Stimulated activated memory B cell treated with anti-CD40 and anti-IgM and Interleukin-4, amounts not matched to agents 10 μg/mL and 1 μg/mL and 100 μg/mL, for 72 hours (primary cell): ENCODE data around the gene ACTR5.
A peak's percentile ranks its signal among the peaks of the same experiment; 100 is the strongest.

Experiments used
- ATAC-seq: fragments of 150-1000 bp; cut with Tn5 transposase; 2 replicates; pipeline ENCODE4 v1.10.0; 2021
- H3K27ac Mint-ChIP-seq: one replicate; pipeline ENCODE4 v1.8.0; 2022; ENCODE audit warnings: mild to moderate bottlenecking, mixed read lengths
- H3K27me3 Mint-ChIP-seq: one replicate; pipeline ENCODE4 v1.8.0; 2022; ENCODE audit warnings: mixed read lengths
- H3K36me3 Mint-ChIP-seq: one replicate; pipeline ENCODE4 v1.8.0; 2022; ENCODE audit warnings: mixed read lengths
- H3K4me1 Mint-ChIP-seq: one replicate; pipeline ENCODE4 v1.8.0; 2022; ENCODE audit warnings: mixed read lengths
- H3K4me3 Mint-ChIP-seq: one replicate; pipeline ENCODE4 v1.8.0; 2022; ENCODE audit warnings: mild to moderate bottlenecking, moderate library complexity, mixed read lengths
- H3K9me3 Mint-ChIP-seq: one replicate; pipeline ENCODE4 v1.8.0; 2022; ENCODE audit warnings: mixed read lengths

The ACTR5 gene

GRCh38 chr20:38747495-38748096 is 664 bp upstream of the ACTR5 start:
- Mint-ChIP-seq H3K9me3 (no peaks in the 10 kb centered on the region), H3K36me3 (peaks cover 10% of the 10 kb centered on the region), H3K27me3 (peaks cover 12% of the 10 kb centered on the region), H3K4me1 (peaks cover 28% of the 10 kb centered on the region), H3K27ac (peak overlapping the region; percentile 91), H3K4me3 (peak overlapping the region; percentile 86)
- no peak for ATAC-seq

GRCh38 chr20:38748861-38749149 is 545 bp downstream of the ACTR5 start:
- no peaks in the 10 kb centered on the region for H3K9me3 Mint-ChIP-seq
- peaks cover 28% of the 10 kb centered on the region for H3K4me1 Mint-ChIP-seq
- H3K27ac Mint-ChIP-seq = peak overlapping the region; percentile 91
- H3K27me3 Mint-ChIP-seq = no peaks in the 10 kb centered on the region
- peak overlapping the region; percentile 86 for H3K4me3 Mint-ChIP-seq
- peaks cover 16% of the 10 kb centered on the region for H3K36me3 Mint-ChIP-seq
- ATAC-seq = peak; percentile 69

- ATAC-seq = no peak
- Mint-ChIP-seq H3K27ac (no peak overlapping the region), H3K27me3 (no peaks in the 10 kb centered on the region), H3K4me1 (peaks cover 32% of the 10 kb centered on the region), H3K36me3 (peaks cover 38% of the 10 kb centered on the region), H3K9me3 (no peaks in the 10 kb centered on the region), H3K4me3 (no peak overlapping the region)
Observed at GRCh38 chr20:38751360-38751976, 3.2 kb downstream of the ACTR5 start.

GRCh38 chr20:38752029-38752428 is 3.8 kb downstream of the ACTR5 start:
- Mint-ChIP-seq H3K36me3 (peaks cover 40% of the 10 kb centered on the region), H3K9me3 (no peaks in the 10 kb centered on the region), H3K27me3 (no peaks in the 10 kb centered on the region), H3K4me3 (no peak overlapping the region), H3K27ac (no peak overlapping the region), H3K4me1 (peaks cover 32% of the 10 kb centered on the region)
- no peak for ATAC-seq

GRCh38 chr20:38754924-38755323 is 6.7 kb downstream of the ACTR5 start:
- Mint-ChIP-seq H3K9me3 (no peaks in the 10 kb centered on the region), H3K27ac (no peak overlapping the region), H3K36me3 (peaks cover 56% of the 10 kb centered on the region), H3K4me3 (no peak overlapping the region), H3K4me1 (peaks cover 12% of the 10 kb centered on the region), H3K27me3 (no peaks in the 10 kb centered on the region)
- no peak for ATAC-seq

- no peak overlapping the region for H3K27ac Mint-ChIP-seq
- H3K4me3 Mint-ChIP-seq = no peak overlapping the region
- H3K27me3 Mint-ChIP-seq = no peaks in the 10 kb centered on the region
- H3K9me3 Mint-ChIP-seq = no peaks in the 10 kb centered on the region
- no peak for ATAC-seq
- peaks cover 8% of the 10 kb centered on the region for H3K4me1 Mint-ChIP-seq
- H3K36me3 Mint-ChIP-seq = peaks cover 61% of the 10 kb centered on the region
Observed at GRCh38 chr20:38755324-38755910, 7.2 kb downstream of the ACTR5 start.

- Mint-ChIP-seq H3K27ac (no peak overlapping the region), H3K9me3 (no peaks in the 10 kb centered on the region), H3K36me3 (peaks cover 70% of the 10 kb centered on the region), H3K4me3 (no peak overlapping the region), H3K4me1 (peaks cover 11% of the 10 kb centered on the region), H3K27me3 (no peaks in the 10 kb centered on the region)
- ATAC-seq = no peak
Observed at GRCh38 chr20:38757145-38757775, 9.0 kb downstream of the ACTR5 start.

GRCh38 chr20:38759106-38759505 is 10.8 kb downstream of the ACTR5 start:
- Mint-ChIP-seq H3K9me3 (no peaks in the 10 kb centered on the region), H3K36me3 (peaks cover 76% of the 10 kb centered on the region), H3K27ac (no peak overlapping the region), H3K4me1 (peaks cover 10% of the 10 kb centered on the region), H3K27me3 (no peaks in the 10 kb centered on the region), H3K4me3 (no peak overlapping the region)
- no peak for ATAC-seq

GRCh38 chr20:38760978-38761377 is 12.7 kb downstream of the ACTR5 start:
- ATAC-seq = no peak
- Mint-ChIP-seq H3K36me3 (peaks cover 72% of the 10 kb centered on the region), H3K27ac (no peak overlapping the region), H3K27me3 (no peaks in the 10 kb centered on the region), H3K9me3 (no peaks in the 10 kb centered on the region), H3K4me1 (peaks cover 7% of the 10 kb centered on the region), H3K4me3 (no peak overlapping the region)

- H3K36me3 Mint-ChIP-seq = peaks cover 73% of the 10 kb centered on the region
- no peak overlapping the region for H3K4me3 Mint-ChIP-seq
- H3K4me1 Mint-ChIP-seq = peaks cover 7% of the 10 kb centered on the region
- no peak overlapping the region for H3K27ac Mint-ChIP-seq
- H3K27me3 Mint-ChIP-seq = no peaks in the 10 kb centered on the region
- ATAC-seq = no peak
- no peaks in the 10 kb centered on the region for H3K9me3 Mint-ChIP-seq
Observed at GRCh38 chr20:38762174-38762573, 13.9 kb downstream of the ACTR5 start.

- Mint-ChIP-seq H3K4me3 (no peak overlapping the region), H3K27ac (no peak overlapping the region), H3K27me3 (no peaks in the 10 kb centered on the region), H3K4me1 (peaks cover 7% of the 10 kb centered on the region), H3K36me3 (peaks cover 76% of the 10 kb centered on the region), H3K9me3 (no peaks in the 10 kb centered on the region)
- ATAC-seq = no peak
Observed at GRCh38 chr20:38763616-38764015, 15.4 kb downstream of the ACTR5 start.

- H3K9me3 Mint-ChIP-seq = no peaks in the 10 kb centered on the region
- peaks cover 7% of the 10 kb centered on the region for H3K4me1 Mint-ChIP-seq
- no peak overlapping the region for H3K4me3 Mint-ChIP-seq
- H3K27ac Mint-ChIP-seq = no peak overlapping the region
- H3K36me3 Mint-ChIP-seq = peaks cover 78% of the 10 kb centered on the region
- H3K27me3 Mint-ChIP-seq = no peaks in the 10 kb centered on the region
- no peak for ATAC-seq
Observed at GRCh38 chr20:38764567-38765318, 16.5 kb downstream of the ACTR5 start.

- Mint-ChIP-seq H3K9me3 (no peaks in the 10 kb centered on the region), H3K27me3 (no peaks in the 10 kb centered on the region), H3K36me3 (peaks cover 71% of the 10 kb centered on the region), H3K27ac (no peak overlapping the region), H3K4me1 (peaks cover 7% of the 10 kb centered on the region), H3K4me3 (no peak overlapping the region)
- ATAC-seq = no peak
Observed at GRCh38 chr20:38766071-38766470, 17.8 kb downstream of the ACTR5 start.

GRCh38 chr20:38769376-38770295 is 21.4 kb downstream of the ACTR5 start:
- Mint-ChIP-seq H3K27ac (peak overlapping the region; percentile 6), H3K27me3 (no peaks in the 10 kb centered on the region), H3K4me1 (peaks cover 5% of the 10 kb centered on the region), H3K4me3 (no peak overlapping the region), H3K9me3 (peaks cover 11% of the 10 kb centered on the region), H3K36me3 (peaks cover 79% of the 10 kb centered on the region)
- ATAC-seq = no peak
